KMS-11 (cell line): ENCODE measurements around the gene TMEM182.

Source experiments
- H2AFZ ChIP-seq: fragments of 200-600 bp; sonication (generic); 2 replicates; pipeline ENCODE4 v1.6.1; 2016; ENCODE audit warnings: antibody characterized with exemption, mixed run types, low read depth
- H3K27ac ChIP-seq: fragments of 200-600 bp; sonication (generic); 2 replicates; pipeline ENCODE4 v1.6.1; 2016; ENCODE audit warnings: mild to moderate bottlenecking, mixed run types
- H3K27me3 ChIP-seq: fragments of 200-600 bp; sonication (generic); 2 replicates; pipeline ENCODE4 v1.6.1; 2017; ENCODE audit warnings: mild to moderate bottlenecking, low read depth, mixed run types, moderate library complexity; ENCODE audit not compliant: insufficient read depth
- H3K36me3 ChIP-seq: fragments of 200-600 bp; sonication (generic); 2 replicates; pipeline ENCODE4 v1.6.1; 2017; ENCODE audit warnings: mild to moderate bottlenecking, mixed run types; ENCODE audit not compliant: insufficient read depth
- H3K4me1 ChIP-seq: fragments of 200-600 bp; sonication (generic); 2 replicates; pipeline ENCODE4 v1.6.1; 2016; ENCODE audit warnings: mild to moderate bottlenecking, low read depth, mixed run types; ENCODE audit not compliant: poor library complexity, severe bottlenecking
- H3K4me2 ChIP-seq: fragments of 200-600 bp; sonication (generic); 2 replicates; pipeline ENCODE4 v1.7.0; 2016; ENCODE audit warnings: mild to moderate bottlenecking, mixed run types
- H3K4me3 ChIP-seq: fragments of 200-600 bp; sonication (generic); IDR thresholded peaks from 2 replicates; pipeline ENCODE4 v1.6.1; 2017; ENCODE audit warnings: low read depth, low read length, mixed read lengths; ENCODE audit not compliant: insufficient read depth
- H3K79me2 ChIP-seq: fragments of 200-600 bp; sonication (generic); 2 replicates; pipeline ENCODE4 v1.6.1; 2016; ENCODE audit warnings: low read depth, mixed run types; ENCODE audit not compliant: insufficient read depth
- H3K9ac ChIP-seq: fragments of 200-600 bp; sonication (generic); 2 replicates; pipeline ENCODE4 v1.6.1; 2016; ENCODE audit warnings: mild to moderate bottlenecking, mixed run types
- H4K20me1 ChIP-seq: fragments of 200-600 bp; sonication (generic); 2 replicates; pipeline ENCODE4 v1.6.1; 2016; ENCODE audit warnings: mild to moderate bottlenecking, mixed run types; ENCODE audit not compliant: insufficient read depth
- CTCF ChIP-seq: fragments of 200-600 bp; sonication (generic); conservative IDR thresholded peaks from 2 replicates; pipeline ENCODE4 v1.6.1; 2017; ENCODE audit warnings: low read depth, mild to moderate bottlenecking, antibody characterized with exemption, low read length, moderate library complexity, mixed read lengths

Gene TMEM182

GRCh38 chr2:102749938-102750337 lies 11.9 kb upstream of the TMEM182 start:
- H3K27ac ChIP-seq, result no peak overlapping the region
- H3K27me3 ChIP-seq, result no peaks in the 10 kb centered on the region
- no peaks in the 10 kb centered on the region for H3K36me3 ChIP-seq
- H3K9ac ChIP-seq, result no peak overlapping the region
- H3K4me2 ChIP-seq, result no peak overlapping the region
- no peak overlapping the region for H2AFZ ChIP-seq
- no peaks in the 10 kb centered on the region for H3K4me1 ChIP-seq
- no peaks in the 10 kb centered on the region for H4K20me1 ChIP-seq
- TF ChIP-seq CTCF, result no peak
- H3K4me3 ChIP-seq, result no peak overlapping the region
- H3K79me2 ChIP-seq, result no peaks in the 10 kb centered on the region

- Histone ChIP-seq H3K79me2 (no peaks in the 10 kb centered on the region), H4K20me1 (no peaks in the 10 kb centered on the region), H3K36me3 (no peaks in the 10 kb centered on the region), H3K9ac (no peak overlapping the region), H3K4me2 (no peak overlapping the region), H3K4me3 (no peak overlapping the region), H3K27me3 (no peaks in the 10 kb centered on the region), H2AFZ (no peak overlapping the region), H3K4me1 (no peaks in the 10 kb centered on the region), H3K27ac (no peak overlapping the region)
- peak; percentile 83 for TF ChIP-seq CTCF
Measured at GRCh38 chr2:102753563-102754159, 8.2 kb upstream of the TMEM182 start.

GRCh38 chr2:102754456-102755145 lies 7.2 kb upstream of the TMEM182 start:
- H3K4me2 ChIP-seq, result no peak overlapping the region
- no peak for TF ChIP-seq CTCF
- no peak overlapping the region for H3K4me3 ChIP-seq
- no peak overlapping the region for H2AFZ ChIP-seq
- H4K20me1 ChIP-seq, result no peaks in the 10 kb centered on the region
- no peaks in the 10 kb centered on the region for H3K79me2 ChIP-seq
- H3K27ac ChIP-seq, result no peak overlapping the region
- no peaks in the 10 kb centered on the region for H3K27me3 ChIP-seq
- no peaks in the 10 kb centered on the region for H3K36me3 ChIP-seq
- H3K9ac ChIP-seq, result no peak overlapping the region
- H3K4me1 ChIP-seq, result no peaks in the 10 kb centered on the region

GRCh38 chr2:102755284-102755683 lies 6.5 kb upstream of the TMEM182 start:
- no peaks in the 10 kb centered on the region for H3K79me2 ChIP-seq
- no peak overlapping the region for H3K27ac ChIP-seq
- no peaks in the 10 kb centered on the region for H3K4me1 ChIP-seq
- no peaks in the 10 kb centered on the region for H4K20me1 ChIP-seq
- H3K4me2 ChIP-seq, result no peak overlapping the region
- H3K9ac ChIP-seq, result no peak overlapping the region
- no peak overlapping the region for H2AFZ ChIP-seq
- TF ChIP-seq CTCF, result no peak
- H3K27me3 ChIP-seq, result no peaks in the 10 kb centered on the region
- H3K36me3 ChIP-seq, result no peaks in the 10 kb centered on the region
- no peak overlapping the region for H3K4me3 ChIP-seq
